OCI-LY1 (cell line): ENCODE results near the gene PLCG2.

Experiments used
- EZH2 ChIP-seq: fragments of 200-600 bp; sonication (generic), shearing (Covaris generic); IDR thresholded peaks from 2 replicates; pipeline ENCODE4 v1.8.0; 2017; ENCODE audit warnings: borderline replicate concordance, mixed run types, mild to moderate bottlenecking, antibody characterized with exemption, low read length, moderate library complexity, mixed read lengths
- TF ChIP-seq, protein P1 (sequence below): fragments of 200-600 bp; sonication (generic), shearing (Covaris generic); IDR thresholded peaks from 2 replicates; pipeline ENCODE4 v1.5.1; 2017; ENCODE audit warnings: mild to moderate bottlenecking, antibody characterized with exemption, low read length, moderate library complexity, mixed read lengths

DNA sequence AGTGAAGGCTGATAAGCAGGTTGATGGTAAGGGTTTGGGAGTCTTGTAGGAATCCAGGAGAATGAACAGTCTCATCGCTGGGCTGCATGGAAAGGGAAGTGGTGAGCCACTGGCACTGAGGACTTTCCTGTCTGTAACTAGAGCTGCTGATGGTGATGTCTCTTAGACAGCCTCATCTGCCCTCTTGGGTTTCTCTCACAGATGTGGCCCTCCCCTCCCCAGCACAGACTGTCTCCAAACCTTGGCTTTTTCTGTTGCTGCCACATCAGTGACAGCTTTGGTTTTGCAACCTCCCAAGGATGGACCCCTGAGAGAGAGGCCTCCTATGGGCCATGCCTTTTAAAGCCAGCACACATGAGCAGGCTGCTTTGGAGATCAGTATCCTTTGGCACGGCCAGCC lies 16.9 kb downstream of the PLCG2 start:
- TF ChIP-seq EZH2, result no peak
- TF ChIP-seq, protein P1, sequence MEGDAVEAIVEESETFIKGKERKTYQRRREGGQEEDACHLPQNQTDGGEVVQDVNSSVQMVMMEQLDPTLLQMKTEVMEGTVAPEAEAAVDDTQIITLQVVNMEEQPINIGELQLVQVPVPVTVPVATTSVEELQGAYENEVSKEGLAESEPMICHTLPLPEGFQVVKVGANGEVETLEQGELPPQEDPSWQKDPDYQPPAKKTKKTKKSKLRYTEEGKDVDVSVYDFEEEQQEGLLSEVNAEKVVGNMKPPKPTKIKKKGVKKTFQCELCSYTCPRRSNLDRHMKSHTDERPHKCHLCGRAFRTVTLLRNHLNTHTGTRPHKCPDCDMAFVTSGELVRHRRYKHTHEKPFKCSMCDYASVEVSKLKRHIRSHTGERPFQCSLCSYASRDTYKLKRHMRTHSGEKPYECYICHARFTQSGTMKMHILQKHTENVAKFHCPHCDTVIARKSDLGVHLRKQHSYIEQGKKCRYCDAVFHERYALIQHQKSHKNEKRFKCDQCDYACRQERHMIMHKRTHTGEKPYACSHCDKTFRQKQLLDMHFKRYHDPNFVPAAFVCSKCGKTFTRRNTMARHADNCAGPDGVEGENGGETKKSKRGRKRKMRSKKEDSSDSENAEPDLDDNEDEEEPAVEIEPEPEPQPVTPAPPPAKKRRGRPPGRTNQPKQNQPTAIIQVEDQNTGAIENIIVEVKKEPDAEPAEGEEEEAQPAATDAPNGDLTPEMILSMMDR, result no peak
